ENCODE results near the gene RBKS.

RBKS gene

GRCh38 chr2:27735263-27735904 lies 154.8 kb downstream of the RBKS start:
- DNase-seq (ENCODE audit: low read depth in 2 of 2) = peak; percentile 43 to 64

- DNase-seq (ENCODE audit: low read depth in 2 of 2) = no peak
Measured at GRCh38 chr2:27734305-27734704, 155.9 kb downstream of the RBKS start.

All from stimulated activated CD8-positive, alpha-beta memory T cell treated with anti-CD3 and anti-CD28 coated beads, Interleukin-2, amount 100 ng/mL, for 48 hours (primary cell).